NCI-H2029 (cell line): ENCODE measurements around the gene ZNF574.
"Not testable (repeated sequence)": the region's sequence is repeated elsewhere in the genome, so short reads cannot be mapped to it uniquely, and the experiment has no call there.

Experiments used
- DNase-seq: peaks from one replicate; lab custom pipeline; 2025; lab: John Stamatoyannopoulos, UW

Gene ZNF574, protein sequence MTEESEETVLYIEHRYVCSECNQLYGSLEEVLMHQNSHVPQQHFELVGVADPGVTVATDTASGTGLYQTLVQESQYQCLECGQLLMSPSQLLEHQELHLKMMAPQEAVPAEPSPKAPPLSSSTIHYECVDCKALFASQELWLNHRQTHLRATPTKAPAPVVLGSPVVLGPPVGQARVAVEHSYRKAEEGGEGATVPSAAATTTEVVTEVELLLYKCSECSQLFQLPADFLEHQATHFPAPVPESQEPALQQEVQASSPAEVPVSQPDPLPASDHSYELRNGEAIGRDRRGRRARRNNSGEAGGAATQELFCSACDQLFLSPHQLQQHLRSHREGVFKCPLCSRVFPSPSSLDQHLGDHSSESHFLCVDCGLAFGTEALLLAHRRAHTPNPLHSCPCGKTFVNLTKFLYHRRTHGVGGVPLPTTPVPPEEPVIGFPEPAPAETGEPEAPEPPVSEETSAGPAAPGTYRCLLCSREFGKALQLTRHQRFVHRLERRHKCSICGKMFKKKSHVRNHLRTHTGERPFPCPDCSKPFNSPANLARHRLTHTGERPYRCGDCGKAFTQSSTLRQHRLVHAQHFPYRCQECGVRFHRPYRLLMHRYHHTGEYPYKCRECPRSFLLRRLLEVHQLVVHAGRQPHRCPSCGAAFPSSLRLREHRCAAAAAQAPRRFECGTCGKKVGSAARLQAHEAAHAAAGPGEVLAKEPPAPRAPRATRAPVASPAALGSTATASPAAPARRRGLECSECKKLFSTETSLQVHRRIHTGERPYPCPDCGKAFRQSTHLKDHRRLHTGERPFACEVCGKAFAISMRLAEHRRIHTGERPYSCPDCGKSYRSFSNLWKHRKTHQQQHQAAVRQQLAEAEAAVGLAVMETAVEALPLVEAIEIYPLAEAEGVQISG

DNA sequence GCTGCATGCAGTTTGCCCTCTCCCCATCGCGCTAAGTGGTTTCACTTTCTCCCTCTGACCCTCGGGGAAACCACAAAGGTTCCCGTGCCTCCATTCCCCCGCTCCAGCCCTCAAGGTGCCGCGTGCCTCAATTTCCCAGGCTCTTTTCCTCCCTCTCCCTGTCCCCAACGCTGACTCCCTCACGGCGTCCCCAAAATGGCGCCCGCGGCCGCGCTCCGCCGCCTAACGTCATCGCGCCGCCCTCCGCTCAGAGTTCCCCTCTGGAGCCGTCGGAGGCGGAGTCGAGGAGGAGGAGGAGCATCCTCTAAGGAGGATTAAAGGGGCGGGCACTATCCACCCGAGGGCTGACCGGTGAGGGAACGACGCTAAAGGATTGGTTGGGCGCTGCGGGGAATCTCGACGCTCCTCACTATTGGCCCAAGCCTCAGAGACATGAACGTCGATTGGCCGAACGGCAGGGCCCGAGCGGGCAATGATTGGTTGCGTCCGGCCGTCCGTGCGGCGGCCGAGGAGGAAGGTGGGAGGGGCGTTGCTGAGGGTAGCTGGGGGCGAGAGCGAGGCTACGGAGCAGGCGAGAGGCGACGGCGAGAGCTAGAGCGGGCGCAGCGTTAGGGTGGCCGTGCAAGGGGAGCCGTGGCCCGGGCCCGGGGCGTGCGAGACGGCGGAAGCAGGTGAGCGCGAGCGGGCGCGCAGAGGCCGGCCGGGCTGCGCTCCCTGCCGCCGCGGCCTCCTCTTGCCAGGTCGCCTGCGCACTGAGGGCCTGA, at the start of gene ZNF574:
Gene ZNF574, plus strand, starts transcription at position 551 of the 764 bp plus-strand sequence. CDS start 2,441 bp downstream, outside the sequence.
- peak; percentile 100 for DNase-seq

DNA sequence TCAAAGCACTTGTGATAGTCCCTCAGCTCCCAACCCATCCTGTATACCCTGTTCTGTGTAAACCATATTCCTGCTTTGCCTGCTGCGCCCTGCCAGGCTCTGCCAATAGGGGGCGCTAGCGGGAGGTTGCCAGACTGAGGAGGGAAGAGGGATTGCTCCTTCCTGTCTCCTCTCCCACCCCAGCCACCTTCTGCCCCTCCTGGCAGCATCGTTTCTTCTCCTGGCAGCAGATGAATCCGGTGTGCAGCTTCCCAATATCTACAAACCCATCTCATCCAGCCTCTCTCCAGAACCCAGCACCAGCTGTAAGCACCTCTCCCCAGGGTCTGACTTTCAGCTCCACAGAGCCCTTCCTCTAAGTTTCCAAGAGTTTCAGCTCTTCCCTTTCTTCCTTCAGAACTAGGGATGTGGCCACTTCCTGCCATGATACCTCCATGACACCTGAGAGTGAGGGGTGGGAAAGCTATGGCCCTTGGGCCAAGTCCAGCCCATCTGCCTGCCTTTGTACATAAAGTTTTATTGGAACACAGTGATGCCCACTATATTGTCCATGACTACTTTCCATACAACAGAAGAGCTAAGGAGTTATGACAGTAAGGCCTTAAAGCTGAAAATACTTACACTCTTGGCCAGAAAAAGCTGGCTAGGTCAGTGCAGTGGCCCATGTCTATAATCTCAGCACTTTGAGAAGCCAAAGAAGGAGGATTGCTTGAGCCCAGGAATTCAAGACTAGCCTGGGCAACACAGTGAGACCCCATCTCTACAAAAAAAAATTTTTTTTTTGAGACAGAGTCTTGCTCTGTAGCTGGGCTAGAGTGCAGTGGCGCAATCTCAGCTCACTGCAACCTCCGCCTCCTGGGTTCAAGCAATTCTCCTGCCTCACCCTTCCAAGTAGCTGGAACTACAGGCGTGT, 47.4 kb upstream of the ZNF574 start:
- no peak for DNase-seq

DNA sequence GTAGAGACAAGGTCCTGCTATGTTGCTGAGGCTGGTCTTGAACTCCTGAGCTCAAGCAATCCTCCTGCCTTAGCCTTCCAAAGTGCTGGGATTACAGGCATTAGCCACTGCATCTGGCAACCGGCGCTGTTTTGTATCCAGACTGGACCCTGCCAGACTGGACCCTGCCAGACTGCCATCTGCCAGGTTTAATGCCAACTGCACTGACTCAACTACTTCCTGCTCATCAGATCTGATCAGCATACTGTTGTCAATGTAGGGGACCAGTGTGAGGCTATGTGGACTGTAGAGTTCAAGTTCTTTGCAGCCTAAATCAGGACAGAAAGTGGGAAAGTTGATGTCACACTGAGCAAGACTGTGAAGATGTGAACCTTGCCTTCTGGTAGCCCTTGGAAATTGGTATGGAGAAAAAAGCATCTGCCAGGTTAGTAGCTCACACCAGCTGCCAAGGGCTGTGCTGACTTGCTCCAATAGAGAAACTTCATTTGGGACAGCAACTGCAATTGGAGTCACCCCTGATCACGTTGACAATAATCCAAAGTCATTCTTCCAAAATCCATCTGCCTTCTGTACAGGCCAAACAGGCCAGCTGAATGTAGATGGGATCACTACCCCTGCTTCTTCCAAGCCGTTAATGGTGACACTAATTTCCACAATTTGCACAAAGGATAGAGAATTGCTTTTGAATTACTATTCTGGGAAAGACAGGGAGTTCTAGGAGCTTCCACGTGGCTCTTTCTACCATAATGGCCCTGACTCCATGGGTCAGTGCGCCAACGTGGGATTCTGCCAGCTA, 45.1 kb upstream of the ZNF574 start:
- no peak for DNase-seq

DNA sequence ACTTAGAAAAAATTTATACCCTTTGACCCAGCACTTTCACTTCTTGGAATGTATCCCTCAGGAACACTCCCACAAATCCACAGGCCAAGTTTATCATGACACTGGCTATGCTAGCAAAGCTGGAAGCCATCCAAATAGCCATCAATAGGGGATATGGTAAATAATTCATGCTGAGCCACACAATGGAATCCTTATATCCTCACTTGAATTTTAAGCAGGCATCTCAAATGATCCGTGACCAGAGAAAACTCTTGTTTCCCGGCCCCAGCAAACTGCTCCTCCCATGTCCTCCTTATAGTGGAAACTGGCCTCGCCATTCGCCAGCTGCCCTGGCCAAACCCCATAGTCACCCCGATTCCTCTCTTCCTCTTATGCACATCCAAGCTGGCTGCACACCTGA, 43.5 kb upstream of the ZNF574 start:
- DNase-seq, result peak; percentile 85

DNA sequence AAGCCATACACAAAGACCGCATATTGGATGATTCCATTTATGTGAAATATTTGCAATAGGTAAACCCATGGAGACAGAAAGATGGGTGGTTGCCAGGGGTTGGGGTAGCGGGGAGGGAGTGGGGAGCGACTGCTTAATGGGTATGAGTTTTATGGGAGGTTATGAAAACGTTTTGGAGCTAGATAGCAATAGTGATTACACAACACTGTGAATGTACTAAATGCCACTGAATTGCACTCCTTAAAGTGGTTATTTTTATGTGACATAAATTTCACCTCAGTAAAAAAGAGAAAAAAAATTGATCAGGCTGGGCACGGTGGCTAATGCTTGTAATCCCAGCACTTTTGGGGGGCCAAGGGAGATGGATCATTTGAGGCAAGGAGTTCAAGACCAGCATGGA, 42.6 kb upstream of the ZNF574 start:
- no peak for DNase-seq

DNA sequence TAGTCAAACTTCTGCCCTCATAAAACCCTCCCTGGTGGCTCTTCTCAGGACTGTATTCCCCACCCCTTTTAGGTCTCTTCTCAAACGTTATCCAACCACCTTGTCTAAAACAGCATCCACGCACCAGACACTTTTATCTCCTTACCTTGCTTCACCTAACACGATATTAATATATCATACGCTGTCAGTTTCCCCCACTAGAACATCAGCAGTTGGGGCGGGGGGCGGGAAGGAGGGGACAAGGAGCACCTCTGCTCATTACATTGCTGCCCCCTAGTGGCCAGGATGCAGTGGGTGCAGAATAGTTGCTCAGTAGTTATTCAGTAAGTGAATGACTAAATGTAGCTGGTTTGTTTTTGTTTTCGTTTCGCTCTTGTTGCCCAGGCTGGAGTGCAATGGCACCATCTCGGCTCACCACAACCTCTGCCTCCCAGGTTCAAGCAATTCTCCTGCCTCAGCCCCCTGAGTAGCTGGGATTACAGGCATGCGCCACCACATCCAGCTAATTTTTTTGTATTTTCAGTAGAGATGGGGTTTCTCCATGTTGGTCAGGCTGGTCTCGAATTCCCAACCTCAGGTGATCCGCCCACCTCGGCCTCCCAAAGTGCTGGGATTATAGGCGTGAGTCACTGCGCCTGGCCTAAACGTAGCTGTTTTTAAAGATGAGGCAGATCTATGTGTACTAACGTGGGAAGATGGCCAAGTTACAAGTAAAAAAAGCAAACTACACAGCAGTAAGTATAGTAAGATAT, 41.1 kb upstream of the ZNF574 start:
- DNase-seq, result peak; percentile 67

DNA sequence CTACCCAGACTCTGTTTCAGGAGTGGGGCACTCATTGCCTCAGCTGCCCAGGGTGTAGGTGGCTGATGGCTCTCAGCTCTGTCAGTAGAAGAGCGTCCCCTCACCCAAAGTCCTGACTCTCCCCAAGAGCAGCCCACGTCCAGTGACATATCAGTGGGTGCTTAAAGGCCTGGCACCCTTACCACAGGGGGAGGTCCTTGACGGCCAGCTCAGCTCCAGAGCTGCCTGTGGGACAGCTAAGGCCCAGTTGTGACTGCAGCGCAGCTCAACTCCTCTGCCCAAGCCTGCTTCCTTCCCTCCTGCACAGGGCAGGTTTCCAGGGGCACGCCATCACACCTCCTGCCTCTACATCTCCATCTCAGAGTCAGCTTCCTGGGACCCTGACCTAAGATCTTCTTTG, 38.3 kb upstream of the ZNF574 start:
- DNase-seq, result no peak

DNA sequence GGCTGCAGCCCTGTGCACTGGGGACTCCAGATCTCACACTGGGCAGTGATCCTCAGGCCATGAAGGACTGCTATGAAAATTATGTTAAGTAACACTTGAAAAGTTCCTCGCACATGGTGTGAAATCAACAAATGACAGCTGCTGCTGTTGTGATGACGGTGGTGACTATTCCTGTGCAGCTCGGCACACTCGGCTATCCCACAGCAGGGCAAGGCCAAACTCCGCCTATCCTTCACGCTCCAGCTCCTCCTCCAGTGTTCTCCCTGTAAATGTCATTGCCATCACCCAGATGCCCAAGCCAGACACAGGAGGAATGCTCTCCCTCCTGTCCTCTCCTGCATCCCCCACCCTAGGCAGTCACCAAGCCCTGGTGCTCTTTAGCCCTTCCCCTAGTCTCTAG, 37.3 kb upstream of the ZNF574 start:
- peak; percentile 82 for DNase-seq

DNA sequence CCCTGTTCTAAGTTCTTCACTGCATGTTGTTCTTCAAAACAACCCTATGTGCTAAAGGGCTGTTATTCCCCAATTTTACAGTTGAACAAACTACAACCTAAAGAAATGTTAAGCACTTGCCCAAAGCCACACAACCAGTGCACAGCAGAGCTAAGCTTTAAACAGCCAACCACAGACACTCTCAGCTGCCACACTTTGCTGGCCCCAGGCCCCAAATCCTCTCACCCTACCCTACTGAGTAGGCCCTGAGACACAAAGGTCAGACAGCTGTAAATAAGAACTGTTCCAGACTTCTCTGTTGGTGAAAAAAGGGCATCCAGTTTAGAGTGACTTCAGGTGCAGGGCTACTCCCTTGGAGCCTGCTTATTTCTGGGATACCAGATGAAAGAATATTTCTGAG, 35.9 kb upstream of the ZNF574 start:
- DNase-seq, result no peak

DNA sequence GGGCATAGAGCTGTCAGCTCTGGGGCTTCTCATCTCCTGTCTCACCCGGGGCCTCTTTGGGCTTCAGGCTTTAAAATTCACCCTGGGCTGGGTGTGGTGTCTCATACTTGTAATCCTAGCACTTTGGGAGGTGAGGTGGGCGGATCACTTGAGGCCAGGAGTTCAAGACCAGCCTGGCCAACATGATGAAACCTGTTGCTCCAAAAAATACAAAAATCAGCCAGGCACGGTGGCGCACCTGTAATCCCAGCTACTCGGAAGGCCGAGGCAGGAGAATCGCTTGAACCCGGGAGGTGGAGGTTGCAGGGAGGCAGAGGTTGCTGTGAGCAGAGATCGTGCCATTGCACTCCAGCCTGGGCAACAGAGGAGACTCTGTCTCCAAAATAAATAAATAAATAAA, 35.5 kb upstream of the ZNF574 start:
- DNase-seq, result not testable (repeated sequence)

DNA sequence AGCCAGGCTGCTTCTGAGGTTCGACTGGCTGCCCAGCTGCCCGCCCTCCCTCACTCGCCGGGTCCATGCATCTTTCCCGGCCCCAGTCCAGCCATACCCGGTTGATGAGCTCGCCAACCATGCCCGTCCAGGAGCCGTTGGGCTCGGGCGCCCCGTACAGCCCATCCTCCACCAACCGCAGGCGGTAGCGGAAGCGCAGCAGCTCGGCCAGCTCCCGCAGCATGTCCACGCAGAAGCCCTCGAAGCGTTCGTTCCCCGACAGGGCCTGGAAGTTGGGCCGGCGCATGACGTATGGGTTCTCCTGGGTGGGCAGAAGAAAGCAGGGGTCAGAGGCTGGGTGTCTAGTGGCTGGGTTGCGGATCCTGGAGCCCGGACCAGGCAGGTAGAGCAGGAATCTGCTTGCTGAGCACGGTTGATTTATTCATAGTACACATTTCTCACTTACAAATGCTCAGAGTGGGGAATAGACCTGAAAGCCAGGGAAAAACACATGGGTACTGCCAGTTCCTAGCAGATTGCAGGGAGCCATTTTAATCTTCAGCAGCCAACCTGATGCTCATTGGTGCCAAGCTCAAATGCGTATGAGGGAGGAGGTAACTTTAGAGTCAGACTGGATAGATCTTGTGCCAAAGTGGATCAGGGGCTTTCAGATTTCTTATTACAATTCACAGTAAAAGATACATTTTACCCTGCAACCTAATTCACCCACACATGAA, 33.4 kb upstream of the ZNF574 start:
- DNase-seq, result no peak

DNA sequence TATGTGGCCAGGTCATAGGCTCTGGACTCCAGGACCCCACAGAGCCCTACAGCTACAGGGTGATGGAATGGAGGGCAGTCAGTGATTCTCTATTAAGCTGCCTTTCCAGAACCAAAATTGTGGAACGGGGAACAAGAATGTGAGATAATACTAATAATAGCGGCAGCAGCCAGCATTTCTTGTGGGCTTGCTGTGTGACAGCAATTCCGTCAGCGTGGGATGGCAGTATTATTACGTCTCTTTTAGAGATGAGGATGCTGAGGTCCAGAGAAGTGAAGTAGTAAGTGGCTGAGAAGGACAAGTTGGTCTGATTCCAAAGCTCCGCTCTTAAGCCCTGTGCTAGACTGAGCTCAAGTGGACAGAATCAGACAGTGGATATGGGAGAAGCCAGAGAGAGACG, 30.4 kb upstream of the ZNF574 start:
- no peak for DNase-seq

DNA sequence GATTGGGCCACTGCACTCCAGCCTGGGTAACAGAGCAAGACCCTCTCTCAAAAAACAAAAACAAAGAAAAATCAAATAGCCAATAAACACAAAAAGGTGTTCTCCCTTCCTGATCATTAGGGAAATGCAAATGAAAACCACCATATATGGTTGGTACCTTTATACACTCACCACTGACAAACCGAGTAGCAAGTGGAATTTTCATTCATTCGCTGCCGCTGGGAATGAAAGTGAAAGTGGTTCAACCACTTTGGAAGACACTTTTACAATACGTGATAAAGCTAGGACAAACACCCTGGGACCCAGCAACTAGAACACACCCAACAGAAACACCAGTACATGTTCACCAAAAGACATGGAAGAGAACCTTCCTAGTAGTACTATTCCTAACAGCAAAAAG, 27.0 kb upstream of the ZNF574 start:
- DNase-seq, result peak; percentile 49

DNA sequence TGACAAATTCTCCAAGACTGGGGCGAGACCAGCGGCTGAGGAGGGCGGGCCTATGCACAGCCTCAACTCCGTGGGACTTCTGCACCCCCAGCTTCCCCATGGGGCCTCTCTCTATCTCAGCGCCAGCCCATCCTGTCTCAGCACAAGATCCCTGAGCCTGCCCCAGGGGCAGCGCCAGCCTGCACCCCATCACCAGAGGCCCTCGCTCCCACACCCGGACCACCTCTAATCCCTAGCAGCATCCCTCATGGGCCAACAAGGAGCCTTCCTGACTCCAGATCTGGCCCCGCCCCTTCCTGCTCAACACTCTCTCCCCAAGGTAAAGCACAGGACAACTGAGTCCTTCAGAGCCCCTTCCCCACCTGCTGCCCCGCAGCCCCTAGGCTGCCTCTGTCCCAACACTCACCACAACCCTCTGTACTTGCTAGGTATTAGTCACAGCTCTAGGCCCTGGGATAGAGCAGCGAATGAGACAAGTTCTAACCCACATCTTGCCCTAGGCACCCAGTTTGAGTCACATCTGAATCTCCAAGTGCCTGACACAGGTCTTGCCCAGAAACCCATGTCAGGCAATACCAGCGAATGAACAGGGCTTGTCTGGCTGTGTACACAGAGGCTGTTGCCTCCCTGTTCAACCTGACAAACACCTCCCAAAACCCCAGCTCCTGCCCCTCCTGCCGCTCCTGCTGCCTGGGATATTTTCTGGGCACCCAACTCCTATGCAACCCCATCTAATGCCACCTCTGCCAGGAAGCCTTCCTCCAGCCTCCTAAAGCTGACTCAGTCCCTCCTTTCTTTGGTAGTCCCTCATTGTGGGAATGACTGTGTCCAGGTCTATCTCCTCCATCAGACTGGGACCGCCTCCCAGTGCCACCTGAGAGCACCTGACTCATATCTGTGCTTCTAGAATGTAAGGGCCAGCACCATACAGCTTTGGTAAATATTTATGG, 24.5 kb upstream of the ZNF574 start:
- peak; percentile 74 for DNase-seq

DNA sequence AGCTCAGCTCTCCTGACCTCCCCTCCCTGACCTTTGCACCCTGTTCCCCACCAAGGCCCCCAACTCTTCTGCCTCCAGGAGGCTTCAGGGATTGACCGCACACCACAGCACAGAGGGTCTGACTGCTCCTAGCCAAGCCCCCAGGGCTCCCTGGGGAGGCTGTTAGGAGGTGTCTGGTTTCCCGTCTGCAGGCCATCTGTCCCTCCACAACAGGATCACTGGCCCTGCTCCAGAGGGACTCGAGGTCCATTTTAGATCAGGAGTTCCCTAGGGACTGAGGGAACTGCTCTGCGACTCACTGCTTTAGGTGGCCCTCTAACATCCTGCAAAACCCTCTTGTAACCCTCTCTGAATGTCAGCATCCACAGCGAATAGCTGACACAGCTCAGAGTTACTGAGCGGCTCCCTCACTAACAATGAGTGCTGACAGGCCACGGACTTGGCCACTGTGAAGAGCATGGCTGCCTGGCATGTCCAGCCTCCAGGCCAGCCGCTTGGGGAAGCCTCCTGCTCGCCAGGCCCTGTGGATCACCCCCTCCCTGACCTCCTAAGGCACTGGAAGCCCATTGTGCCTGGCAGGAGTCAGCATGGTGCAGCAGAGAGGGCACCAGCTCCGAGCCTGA, 23.6 kb upstream of the ZNF574 start:
- peak; percentile 46 for DNase-seq

DNA sequence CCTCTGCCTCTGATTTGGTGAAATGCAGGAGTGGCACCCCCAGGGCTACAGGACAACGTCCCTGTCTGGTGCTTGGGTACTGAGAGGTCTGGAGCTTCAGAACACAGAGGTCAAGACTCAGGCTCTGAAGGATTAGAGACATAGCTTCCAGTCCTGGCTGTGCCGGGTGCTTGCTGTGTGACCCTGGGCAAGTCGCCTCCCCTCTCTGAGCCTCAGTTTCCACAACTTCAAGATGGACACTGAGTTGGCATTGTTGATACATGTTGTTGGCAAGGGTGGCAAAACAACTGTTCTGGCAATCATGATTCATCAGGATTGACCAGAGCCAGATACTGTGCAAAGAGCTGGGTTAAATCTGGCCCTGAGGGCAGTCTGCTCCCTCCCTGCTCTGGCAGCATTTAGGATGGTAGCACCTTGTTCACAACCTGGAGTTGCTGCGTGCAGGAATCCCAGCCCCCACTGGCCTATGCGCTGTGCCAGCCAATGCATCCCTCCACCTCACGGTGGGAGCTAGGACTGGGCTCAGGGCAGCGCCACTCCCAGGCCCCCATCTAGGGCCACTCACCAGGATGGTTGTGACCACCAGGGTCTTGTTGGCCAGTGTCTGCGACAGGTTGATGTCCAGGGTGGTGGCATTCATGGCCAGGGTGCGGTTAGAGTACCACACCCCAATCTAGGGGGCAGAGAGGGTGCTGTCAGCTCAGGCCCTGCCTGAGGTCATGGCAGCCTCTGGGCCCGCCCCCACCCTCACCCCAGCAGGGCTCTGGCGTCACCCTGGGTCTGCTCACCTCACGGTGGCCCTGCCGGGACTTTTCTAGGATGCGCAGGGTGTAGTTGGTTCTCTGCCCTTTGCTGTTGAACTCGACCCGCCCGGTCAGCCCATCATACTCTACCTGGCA, 22.7 kb upstream of the ZNF574 start:
- DNase-seq, result no peak
